Astrocyte (in vitro differentiated cells and primary cell): Measurements from ENCODE around the gene WDR33.

Source experiments
- EZH2 ChIP-seq: IDR thresholded peaks from 2 replicates; pipeline ENCODE4 v1.6.1; 2012; ENCODE audit warnings: mild to moderate bottlenecking, low read length, inconsistent platforms; ENCODE audit not compliant: insufficient read depth
- TF ChIP-seq, protein P1 (sequence below): IDR thresholded peaks from 2 replicates; pipeline ENCODE4 v1.5.1; 2011; ENCODE audit warnings: low read depth, mild to moderate bottlenecking, inconsistent platforms, low read length, moderate library complexity; ENCODE audit not compliant: insufficient read depth

DNA sequence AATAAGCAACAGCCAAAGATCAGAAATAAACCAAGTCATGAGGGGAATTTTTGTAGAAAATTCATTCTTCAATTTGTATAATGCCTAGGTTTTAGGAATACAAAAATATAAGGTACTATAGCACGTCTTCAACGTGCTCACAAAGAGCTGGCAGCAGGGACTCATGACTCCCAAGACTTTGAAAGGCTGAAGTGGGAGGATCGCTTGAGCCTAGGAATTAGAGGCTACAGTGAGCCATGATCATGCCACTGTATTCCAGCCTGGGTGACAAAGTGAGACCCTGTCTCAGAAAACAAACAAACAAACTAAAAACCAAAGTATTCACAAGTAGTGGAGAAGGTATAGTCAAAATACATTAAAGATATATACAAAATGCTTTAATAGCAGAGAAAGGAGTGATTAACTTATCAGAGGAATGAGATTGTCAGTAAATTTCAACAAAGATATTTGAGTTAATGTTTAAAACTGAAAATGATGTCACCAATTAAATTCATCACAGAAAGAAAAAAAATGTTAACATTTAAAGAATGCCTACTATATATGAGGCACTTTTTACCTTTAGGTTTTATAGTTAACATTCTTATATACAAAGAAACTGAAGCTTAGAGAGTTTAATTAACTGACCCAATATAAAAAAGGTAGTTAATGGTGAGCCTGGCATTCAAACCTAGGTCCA, 3.2 kb downstream of the WDR33 start:
- TF ChIP-seq, protein P1, sequence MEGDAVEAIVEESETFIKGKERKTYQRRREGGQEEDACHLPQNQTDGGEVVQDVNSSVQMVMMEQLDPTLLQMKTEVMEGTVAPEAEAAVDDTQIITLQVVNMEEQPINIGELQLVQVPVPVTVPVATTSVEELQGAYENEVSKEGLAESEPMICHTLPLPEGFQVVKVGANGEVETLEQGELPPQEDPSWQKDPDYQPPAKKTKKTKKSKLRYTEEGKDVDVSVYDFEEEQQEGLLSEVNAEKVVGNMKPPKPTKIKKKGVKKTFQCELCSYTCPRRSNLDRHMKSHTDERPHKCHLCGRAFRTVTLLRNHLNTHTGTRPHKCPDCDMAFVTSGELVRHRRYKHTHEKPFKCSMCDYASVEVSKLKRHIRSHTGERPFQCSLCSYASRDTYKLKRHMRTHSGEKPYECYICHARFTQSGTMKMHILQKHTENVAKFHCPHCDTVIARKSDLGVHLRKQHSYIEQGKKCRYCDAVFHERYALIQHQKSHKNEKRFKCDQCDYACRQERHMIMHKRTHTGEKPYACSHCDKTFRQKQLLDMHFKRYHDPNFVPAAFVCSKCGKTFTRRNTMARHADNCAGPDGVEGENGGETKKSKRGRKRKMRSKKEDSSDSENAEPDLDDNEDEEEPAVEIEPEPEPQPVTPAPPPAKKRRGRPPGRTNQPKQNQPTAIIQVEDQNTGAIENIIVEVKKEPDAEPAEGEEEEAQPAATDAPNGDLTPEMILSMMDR: no peak
- no peak for TF ChIP-seq EZH2
